ENCODE results near the gene CT83. TPM values are rescaled to one million over a fixed set of nuclear protein-coding genes. Genes with fewer than 3 reads are reported as not detected.
A peak's percentile ranks its signal among the peaks of the same experiment; 100 is the strongest.

CT83 gene
- total RNA-seq, 4 donors from 2014 or later: not detected

- H3K4me3 ChIP-seq: no peak within 1 kb of the TSS
- no peaks in the 10 kb centered on the region for H3K27me3 ChIP-seq
- no peak for TF ChIP-seq CTCF (IDR thresholded peaks at IDR 0.05)
- no peak for TF ChIP-seq POLR2A (IDR thresholded peaks at IDR 0.05)
- no peaks in the 10 kb centered on the region for H3K36me3 ChIP-seq
- H3K9me3 ChIP-seq: no peaks in the 10 kb centered on the region
- no peak within 1 kb of the TSS for H3K27ac ChIP-seq
- no peaks in the 10 kb centered on the region for H3K4me1 ChIP-seq
- DNase-seq: peak in 2 of 3 donors; percentile 47 to 50
These were observed 26.4 kb downstream of the CT83 start, which contains the start of gene SLC6A14 for GRCh38 chrX:116436358-116436816. TSS of gene SLC6A14 (plus strand) at chrX:116436606. CDS start at chrX:116436710, 104 bp downstream.

- H3K4me3 ChIP-seq: no peak overlapping the region
- H3K36me3 ChIP-seq: no peaks in the 10 kb centered on the region
- H3K27me3 ChIP-seq: no peaks in the 10 kb centered on the region
- H3K4me1 ChIP-seq: no peaks in the 10 kb centered on the region
- H3K27ac ChIP-seq: no peak overlapping the region
- no peak for DNase-seq
- H3K9me3 ChIP-seq: no peaks in the 10 kb centered on the region
- TF ChIP-seq POLR2A (IDR thresholded peaks at IDR 0.05): no peak
- TF ChIP-seq CTCF (IDR thresholded peaks at IDR 0.05): no peak
These were observed 27.2 kb downstream of the CT83 start for GRCh38 chrX:116435597-116435996.

DNA sequence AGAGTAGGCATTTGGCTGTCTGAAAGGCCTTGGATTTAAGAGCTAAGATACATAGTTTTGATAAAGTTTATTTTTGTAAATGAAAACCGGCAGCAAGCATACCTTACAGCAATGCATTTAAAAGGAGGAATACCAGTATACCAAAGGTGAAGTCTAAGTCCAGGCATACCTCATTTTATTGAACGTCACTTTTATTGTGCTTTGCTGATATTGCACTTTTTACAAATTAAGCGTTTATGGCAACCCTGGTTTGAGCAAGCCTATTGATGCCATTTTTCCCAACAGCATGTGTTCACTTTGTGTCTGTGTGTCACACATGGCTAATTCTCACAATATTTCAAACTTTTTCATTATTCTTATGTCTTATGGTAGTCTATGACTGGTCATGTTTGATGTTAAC lies 34.8 kb downstream of the CT83 start:
- Histone ChIP-seq H3K27me3 (no peaks in the 10 kb centered on the region), H3K4me1 (no peaks in the 10 kb centered on the region), H3K4me3 (no peak overlapping the region), H3K36me3 (no peaks in the 10 kb centered on the region), H3K9me3 (no peaks in the 10 kb centered on the region), H3K27ac (no peak overlapping the region)
- DNase-seq: no peak
- no peak for TF ChIP-seq POLR2A (IDR thresholded peaks at IDR 0.05)

GRCh38 chrX:116417968-116418367 lies 44.8 kb downstream of the CT83 start:
- H3K4me3 ChIP-seq: no peak overlapping the region
- TF ChIP-seq CTCF (IDR thresholded peaks at IDR 0.05) (no peak), POLR2A (IDR thresholded peaks at IDR 0.05) (no peak)
- H3K9me3 ChIP-seq: no peaks in the 10 kb centered on the region
- DNase-seq: no peak
- H3K27ac ChIP-seq: no peak overlapping the region
- H3K27me3 ChIP-seq: no peaks in the 10 kb centered on the region
- H3K4me1 ChIP-seq: no peaks in the 10 kb centered on the region
- no peaks in the 10 kb centered on the region for H3K36me3 ChIP-seq

DNA sequence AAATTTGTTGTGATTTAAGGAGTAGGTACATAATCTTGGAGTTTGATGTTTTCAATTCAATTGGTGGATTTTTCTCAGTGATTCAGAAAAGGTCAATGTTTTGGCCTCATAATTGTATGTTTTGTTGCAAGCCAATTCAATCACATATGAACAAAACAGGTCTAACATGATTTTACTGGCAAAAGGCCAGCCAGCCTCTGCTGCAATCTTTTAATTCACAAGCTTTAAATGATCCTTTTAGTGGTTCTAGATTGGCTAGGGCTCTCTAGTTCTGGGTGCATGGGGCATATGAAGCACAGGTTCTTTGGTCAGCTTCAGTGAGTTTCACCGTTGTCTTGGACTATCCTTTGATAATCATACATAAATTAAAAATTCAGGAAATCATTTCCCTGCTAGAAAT lies 45.6 kb downstream of the CT83 start:
- H3K4me1 ChIP-seq: no peaks in the 10 kb centered on the region
- DNase-seq: no peak
- H3K36me3 ChIP-seq: no peaks in the 10 kb centered on the region
- no peak overlapping the region for H3K4me3 ChIP-seq
- H3K9me3 ChIP-seq: no peaks in the 10 kb centered on the region
- TF ChIP-seq CTCF (IDR thresholded peaks at IDR 0.05): no peak
- no peak for TF ChIP-seq POLR2A (IDR thresholded peaks at IDR 0.05)
- H3K27me3 ChIP-seq: no peaks in the 10 kb centered on the region
- no peak overlapping the region for H3K27ac ChIP-seq

- Histone ChIP-seq H3K27me3 (no peaks in the 10 kb centered on the region), H3K36me3 (no peaks in the 10 kb centered on the region), H3K4me3 (no peak overlapping the region), H3K27ac (no peak overlapping the region), H3K9me3 (no peaks in the 10 kb centered on the region), H3K4me1 (no peaks in the 10 kb centered on the region)
- no peak for DNase-seq
- TF ChIP-seq CTCF (IDR thresholded peaks at IDR 0.05): no peak
These were observed 49.5 kb downstream of the CT83 start for GRCh38 chrX:116413273-116413672.

Other genes with a start within 250 kb of the CT83 start
- gene SLC6A14, start 26.4 kb downstream of the CT83 start, total RNA-seq: under 1 TPM in 3 of 4 donors, not detected in 1; 0.18 to 0.40 (median 0.28) TPM